Epithelial cell of proximal tubule (primary cell): Measurements from ENCODE around the gene GALNT18. TPM values are rescaled to one million over a fixed set of nuclear protein-coding genes. Genes with fewer than 3 reads are reported as not detected.

Experiments
- DNase-seq: peaks from one replicate; pipeline ENCODE4 v3.0.0-alpha.2; 2011; ENCODE audit warnings: low read depth
- H3K4me3 ChIP-seq: 2 replicates; pipeline ENCODE4 v1.5.1; 2011; ENCODE audit warnings: low read depth, mild to moderate bottlenecking, low read length
- total RNA-seq: library from RNA; depleted of rRNA; stranded (reverse); fragments of >200 nt; gene quantifications from 2 replicates; pipeline ENCODE4 v1.2.3, GENCODE V29; 2015
- TF ChIP-seq, protein P1 (sequence below): conservative IDR thresholded peaks from 2 replicates; pipeline ENCODE4 v1.5.1; 2012; ENCODE audit warnings: low read depth, mild to moderate bottlenecking, low read length

GALNT18 gene
- total RNA-seq, 1 donor from 2014 or later = 7.8 TPM

DNA sequence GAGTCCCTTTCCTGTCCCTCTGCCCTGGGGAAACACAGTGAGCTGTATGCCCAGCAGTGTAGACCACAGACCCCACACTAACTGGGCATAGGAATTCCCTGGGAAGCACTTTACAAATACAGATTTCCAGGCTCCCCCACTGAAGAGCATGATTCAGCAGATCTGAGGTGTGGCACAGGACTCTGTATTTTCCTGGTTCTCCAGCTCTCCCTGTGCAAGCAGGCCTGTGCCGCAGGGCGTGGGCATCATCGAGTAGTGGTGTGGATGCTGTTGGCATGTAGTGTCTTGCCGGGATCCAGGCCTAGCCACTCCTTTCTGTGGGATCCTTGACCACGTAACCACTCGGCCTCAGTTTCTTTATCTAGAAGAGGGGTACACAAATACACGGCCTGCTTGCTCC is 49.9 kb downstream of the GALNT18 start:
- H3K4me3 ChIP-seq = no peak overlapping the region
- TF ChIP-seq, protein P1, sequence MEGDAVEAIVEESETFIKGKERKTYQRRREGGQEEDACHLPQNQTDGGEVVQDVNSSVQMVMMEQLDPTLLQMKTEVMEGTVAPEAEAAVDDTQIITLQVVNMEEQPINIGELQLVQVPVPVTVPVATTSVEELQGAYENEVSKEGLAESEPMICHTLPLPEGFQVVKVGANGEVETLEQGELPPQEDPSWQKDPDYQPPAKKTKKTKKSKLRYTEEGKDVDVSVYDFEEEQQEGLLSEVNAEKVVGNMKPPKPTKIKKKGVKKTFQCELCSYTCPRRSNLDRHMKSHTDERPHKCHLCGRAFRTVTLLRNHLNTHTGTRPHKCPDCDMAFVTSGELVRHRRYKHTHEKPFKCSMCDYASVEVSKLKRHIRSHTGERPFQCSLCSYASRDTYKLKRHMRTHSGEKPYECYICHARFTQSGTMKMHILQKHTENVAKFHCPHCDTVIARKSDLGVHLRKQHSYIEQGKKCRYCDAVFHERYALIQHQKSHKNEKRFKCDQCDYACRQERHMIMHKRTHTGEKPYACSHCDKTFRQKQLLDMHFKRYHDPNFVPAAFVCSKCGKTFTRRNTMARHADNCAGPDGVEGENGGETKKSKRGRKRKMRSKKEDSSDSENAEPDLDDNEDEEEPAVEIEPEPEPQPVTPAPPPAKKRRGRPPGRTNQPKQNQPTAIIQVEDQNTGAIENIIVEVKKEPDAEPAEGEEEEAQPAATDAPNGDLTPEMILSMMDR = no peak
- DNase-seq = no peak

- TF ChIP-seq, protein P1 = no peak
- H3K4me3 ChIP-seq = no peak overlapping the region
- no peak for DNase-seq
Measured at GRCh38 chr11:11570823-11571222, 51.0 kb downstream of the GALNT18 start.

DNA sequence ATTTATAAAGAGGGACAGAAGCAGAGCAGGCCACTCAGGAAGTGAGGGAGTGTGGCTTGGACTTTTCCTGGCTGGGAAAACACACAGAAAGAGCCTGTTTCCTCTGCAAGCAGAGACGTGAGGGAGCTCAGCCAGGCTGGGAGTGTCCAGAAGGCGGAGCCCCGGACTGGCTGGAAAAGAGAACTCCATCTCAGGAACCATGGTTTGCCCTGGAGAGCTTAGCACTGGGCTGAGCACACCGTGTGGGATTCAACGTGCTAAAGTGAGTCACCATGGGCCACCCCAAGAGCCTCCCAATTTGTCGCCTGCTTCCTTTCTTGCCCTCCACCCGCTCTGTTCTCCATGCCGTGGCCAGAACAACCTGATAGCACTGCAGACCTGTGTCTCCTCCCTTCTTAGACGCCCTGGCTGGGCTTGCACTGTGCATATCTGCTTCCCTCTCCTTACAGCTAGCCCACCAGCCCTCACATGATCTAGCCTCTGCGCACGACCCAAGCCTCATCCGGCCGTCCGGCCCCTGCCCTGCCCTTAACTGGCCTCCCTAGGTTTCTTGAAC is 51.8 kb downstream of the GALNT18 start:
- TF ChIP-seq, protein P1 = no peak
- no peak overlapping the region for H3K4me3 ChIP-seq
- no peak for DNase-seq

- no peak overlapping the region for H3K4me3 ChIP-seq
- DNase-seq = peak; percentile 66
- TF ChIP-seq, protein P1 = no peak
Measured at GRCh38 chr11:11568651-11569229, 53.1 kb downstream of the GALNT18 start.

DNA sequence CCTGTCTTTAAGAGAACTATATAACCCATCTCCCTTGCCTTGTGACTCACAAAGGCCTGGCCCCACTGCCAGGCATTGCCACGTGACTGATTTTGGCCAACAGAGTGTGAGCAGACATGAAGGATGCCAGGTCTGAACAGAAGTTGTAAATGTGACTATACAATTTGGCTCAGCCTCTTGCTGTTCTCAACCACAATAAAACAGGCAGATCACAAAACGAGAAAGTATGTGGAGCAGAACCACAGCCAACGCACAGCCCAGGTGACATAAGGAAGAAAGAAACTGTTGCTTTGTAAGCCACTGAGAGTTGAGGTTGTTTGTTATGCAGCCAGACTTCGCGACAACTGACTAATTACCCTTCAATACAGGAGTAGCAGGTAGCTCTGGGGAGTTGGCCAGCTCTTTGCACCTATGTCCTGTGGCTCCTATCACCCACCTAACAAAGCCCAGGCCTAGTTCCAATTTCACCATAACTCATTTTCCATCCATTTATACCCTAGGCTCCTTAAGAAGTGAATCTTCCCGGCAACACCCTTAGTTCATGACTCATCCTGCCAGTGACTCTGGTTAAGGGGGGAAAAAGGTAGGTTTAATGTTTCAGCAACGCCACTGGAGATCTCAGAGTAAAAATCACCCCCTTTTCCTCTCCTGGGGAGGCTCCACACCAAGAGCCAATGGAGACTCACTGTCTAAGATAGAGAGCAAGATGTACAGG is 53.7 kb downstream of the GALNT18 start:
- TF ChIP-seq, protein P1 = no peak
- DNase-seq = no peak
- H3K4me3 ChIP-seq = no peak overlapping the region

GRCh38 chr11:11565636-11566035 is 56.2 kb downstream of the GALNT18 start:
- H3K4me3 ChIP-seq = no peak overlapping the region
- no peak for DNase-seq
- TF ChIP-seq, protein P1 = no peak
